ENCODE measurements around the gene TRIM56. TPM values are rescaled to one million over a fixed set of nuclear protein-coding genes. Genes with fewer than 3 reads are reported as not detected.

Gene TRIM56
- total RNA-seq, 1 experiment from 2014 or later = 23.1 TPM

DNA sequence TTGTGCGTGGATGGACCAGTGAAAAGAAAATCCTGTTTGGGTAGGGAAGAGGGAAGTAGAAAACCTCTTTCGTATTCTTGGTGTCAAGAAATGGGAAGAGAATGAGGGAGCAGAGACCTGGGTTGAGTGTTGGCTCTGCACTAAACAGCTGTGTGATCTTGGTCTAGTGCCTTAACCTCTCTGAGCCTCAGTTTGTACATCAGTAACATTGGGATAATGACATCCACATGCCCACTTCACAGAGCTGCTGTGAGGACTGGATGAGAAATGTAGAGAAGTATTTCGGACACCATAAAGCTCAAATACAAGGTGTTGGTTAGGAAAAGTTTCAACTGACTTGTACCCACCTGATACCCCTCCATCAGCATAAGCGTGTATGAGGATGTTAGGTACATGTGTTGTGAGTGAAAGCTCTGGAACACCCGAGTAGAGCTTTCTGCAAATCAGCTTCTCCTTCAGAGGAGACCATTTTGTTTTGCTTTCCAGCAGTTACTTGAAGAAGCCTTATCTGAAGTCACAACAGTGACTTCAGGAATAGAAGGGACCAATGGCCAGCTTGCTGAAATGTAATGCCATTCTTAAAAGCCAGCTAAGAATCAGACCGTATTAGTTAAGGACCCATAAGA lies 11.2 kb downstream of the TRIM56 start:
- TF ChIP-seq SOX15 (CRISPR knock-in tag; IDR thresholded peaks at IDR 0.05) = no peak
- TF ChIP-seq, protein P1, sequence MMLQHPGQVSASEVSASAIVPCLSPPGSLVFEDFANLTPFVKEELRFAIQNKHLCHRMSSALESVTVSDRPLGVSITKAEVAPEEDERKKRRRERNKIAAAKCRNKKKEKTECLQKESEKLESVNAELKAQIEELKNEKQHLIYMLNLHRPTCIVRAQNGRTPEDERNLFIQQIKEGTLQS (CRISPR knock-in tag; conservative IDR thresholded peaks at IDR 0.05) = no peak
- TF ChIP-seq SMAD3 (CRISPR knock-in tag; IDR thresholded peaks at IDR 0.05; ENCODE audit: borderline replicate concordance) = no peak

DNA sequence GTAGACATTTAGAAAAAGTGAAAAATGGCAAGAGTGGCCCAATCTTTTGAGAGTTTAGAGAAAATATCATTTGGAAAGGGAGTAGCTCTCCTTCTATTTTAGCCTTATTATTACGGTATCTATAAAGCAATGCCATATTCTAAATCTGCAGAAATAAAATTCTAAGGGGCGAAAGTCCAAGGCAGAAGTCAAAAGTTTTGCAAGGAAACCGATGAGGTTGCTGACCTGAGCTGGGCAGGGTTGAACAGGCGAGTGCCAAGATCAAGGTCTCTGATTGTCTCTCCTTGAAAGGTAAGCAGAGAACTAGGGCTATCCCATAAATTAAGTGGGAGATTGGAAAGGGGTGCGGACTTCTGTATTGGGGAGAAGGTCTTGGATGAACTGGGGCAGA lies 11.7 kb downstream of the TRIM56 start:
- Mint-ChIP-seq H3K27me3 (ENCODE audit: low read depth) (peaks cover 3% of the 10 kb centered on the region), H3K36me3 (peaks cover 6% of the 10 kb centered on the region), H3K4me1 (peaks cover 37% of the 10 kb centered on the region), H3K27ac (no peak overlapping the region), H3K4me3 (no peak overlapping the region), H3K9me3 (no peaks in the 10 kb centered on the region)
- no peak for TF ChIP-seq OVOL2 (CRISPR knock-in tag; IDR thresholded peaks at IDR 0.05; ENCODE audit: borderline replicate concordance)
- no peak for TF ChIP-seq GABPB1 (CRISPR knock-in tag; IDR thresholded peaks at IDR 0.05)
- TF ChIP-seq, protein P2, sequence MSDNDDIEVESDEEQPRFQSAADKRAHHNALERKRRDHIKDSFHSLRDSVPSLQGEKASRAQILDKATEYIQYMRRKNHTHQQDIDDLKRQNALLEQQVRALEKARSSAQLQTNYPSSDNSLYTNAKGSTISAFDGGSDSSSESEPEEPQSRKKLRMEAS (CRISPR knock-in tag; IDR thresholded peaks at IDR 0.05) = no peak
- TF ChIP-seq, protein P3, sequence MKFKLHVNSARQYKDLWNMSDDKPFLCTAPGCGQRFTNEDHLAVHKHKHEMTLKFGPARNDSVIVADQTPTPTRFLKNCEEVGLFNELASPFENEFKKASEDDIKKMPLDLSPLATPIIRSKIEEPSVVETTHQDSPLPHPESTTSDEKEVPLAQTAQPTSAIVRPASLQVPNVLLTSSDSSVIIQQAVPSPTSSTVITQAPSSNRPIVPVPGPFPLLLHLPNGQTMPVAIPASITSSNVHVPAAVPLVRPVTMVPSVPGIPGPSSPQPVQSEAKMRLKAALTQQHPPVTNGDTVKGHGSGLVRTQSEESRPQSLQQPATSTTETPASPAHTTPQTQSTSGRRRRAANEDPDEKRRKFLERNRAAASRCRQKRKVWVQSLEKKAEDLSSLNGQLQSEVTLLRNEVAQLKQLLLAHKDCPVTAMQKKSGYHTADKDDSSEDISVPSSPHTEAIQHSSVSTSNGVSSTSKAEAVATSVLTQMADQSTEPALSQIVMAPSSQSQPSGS (CRISPR knock-in tag; IDR thresholded peaks at IDR 0.05; ENCODE audit: borderline replicate concordance, low read depth) = no peak
- no peak for TF ChIP-seq CREM (CRISPR knock-in tag; IDR thresholded peaks at IDR 0.05)
- CTCF ChIA-PET = interaction anchor here (0.6 to 3.3 kb wide), 4 partner anchors 20 to 66 kb away, joined by 3 to 18 read pairs (median 4); no protein-coding TSS in a partner anchor
- ATAC-seq (no peak), DNase-seq (ENCODE audit: low spot score) (no peak)
- POLR2A ChIA-PET = no interaction called here

More for the DNA sequence above, 11.2 kb downstream of the TRIM56 start:
- H3K9me3 Mint-ChIP-seq = peaks cover 4% of the 10 kb centered on the region; the same call in 1 of the 2 replicates
- DNase-seq (ENCODE audit: low spot score) (no peak), ATAC-seq (no peak)
- H3K36me3 Mint-ChIP-seq = peaks cover 11% of the 10 kb centered on the region
- H3K4me3 Mint-ChIP-seq = no peak overlapping the region
- ChIA-PET CTCF (interaction anchor here (0.6 to 3.3 kb wide), 6 partner anchors 10 to 67 kb away, joined by 3 to 21 read pairs (median 4); partner anchors contain the start of gene TRIM56), POLR2A (no interaction called here)
- H3K27me3 Mint-ChIP-seq (ENCODE audit: low read depth) = peaks cover 3% of the 10 kb centered on the region
- no peak overlapping the region for H3K27ac Mint-ChIP-seq
- peaks cover 32% of the 10 kb centered on the region for H3K4me1 Mint-ChIP-seq

DNA sequence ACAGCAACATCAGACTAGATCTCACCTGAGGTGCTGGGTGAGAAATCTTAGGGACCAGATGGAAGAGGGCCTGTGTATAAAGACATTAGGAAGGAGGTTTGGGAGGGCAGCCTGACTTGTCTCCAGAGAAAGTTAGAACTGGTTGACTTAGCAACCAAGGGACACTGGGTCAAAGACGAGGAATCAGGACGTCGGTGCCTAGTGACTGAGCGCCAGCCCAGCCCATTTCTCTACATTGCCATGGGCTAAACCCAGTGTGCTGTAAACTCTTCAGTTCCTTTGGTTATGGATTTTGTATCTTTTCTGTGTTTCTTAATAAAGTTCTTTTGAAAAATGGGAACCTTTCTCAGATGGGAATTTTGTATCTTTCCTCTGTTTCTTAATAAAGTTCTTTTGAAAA lies 12.3 kb downstream of the TRIM56 start:
- CTCF ChIA-PET = interaction anchor here (3.3 kb wide), 1 partner anchor 46 kb away, joined by 18 read pairs; no protein-coding TSS in a partner anchor
- Mint-ChIP-seq H3K9me3 (no peaks in the 10 kb centered on the region), H3K4me1 (peaks cover 38% of the 10 kb centered on the region), H3K27me3 (ENCODE audit: low read depth) (peaks cover 3% of the 10 kb centered on the region), H3K27ac (no peak overlapping the region), H3K4me3 (no peak overlapping the region), H3K36me3 (peaks cover 5% of the 10 kb centered on the region)
- ATAC-seq (no peak), DNase-seq (ENCODE audit: low spot score) (no peak)
- POLR2A ChIA-PET = no interaction called here
- TF ChIP-seq, protein P4, sequence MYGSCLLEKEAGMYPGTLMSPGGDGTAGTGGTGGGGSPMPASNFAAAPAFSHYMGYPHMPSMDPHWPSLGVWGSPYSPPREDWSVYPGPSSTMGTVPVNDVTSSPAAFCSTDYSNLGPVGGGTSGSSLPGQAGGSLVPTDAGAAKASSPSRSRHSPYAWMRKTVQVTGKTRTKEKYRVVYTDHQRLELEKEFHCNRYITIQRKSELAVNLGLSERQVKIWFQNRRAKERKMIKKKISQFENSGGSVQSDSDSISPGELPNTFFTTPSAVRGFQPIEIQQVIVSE (CRISPR knock-in tag; IDR thresholded peaks at IDR 0.05; ENCODE audit: borderline replicate concordance) = no peak
- TF ChIP-seq, protein P5, sequence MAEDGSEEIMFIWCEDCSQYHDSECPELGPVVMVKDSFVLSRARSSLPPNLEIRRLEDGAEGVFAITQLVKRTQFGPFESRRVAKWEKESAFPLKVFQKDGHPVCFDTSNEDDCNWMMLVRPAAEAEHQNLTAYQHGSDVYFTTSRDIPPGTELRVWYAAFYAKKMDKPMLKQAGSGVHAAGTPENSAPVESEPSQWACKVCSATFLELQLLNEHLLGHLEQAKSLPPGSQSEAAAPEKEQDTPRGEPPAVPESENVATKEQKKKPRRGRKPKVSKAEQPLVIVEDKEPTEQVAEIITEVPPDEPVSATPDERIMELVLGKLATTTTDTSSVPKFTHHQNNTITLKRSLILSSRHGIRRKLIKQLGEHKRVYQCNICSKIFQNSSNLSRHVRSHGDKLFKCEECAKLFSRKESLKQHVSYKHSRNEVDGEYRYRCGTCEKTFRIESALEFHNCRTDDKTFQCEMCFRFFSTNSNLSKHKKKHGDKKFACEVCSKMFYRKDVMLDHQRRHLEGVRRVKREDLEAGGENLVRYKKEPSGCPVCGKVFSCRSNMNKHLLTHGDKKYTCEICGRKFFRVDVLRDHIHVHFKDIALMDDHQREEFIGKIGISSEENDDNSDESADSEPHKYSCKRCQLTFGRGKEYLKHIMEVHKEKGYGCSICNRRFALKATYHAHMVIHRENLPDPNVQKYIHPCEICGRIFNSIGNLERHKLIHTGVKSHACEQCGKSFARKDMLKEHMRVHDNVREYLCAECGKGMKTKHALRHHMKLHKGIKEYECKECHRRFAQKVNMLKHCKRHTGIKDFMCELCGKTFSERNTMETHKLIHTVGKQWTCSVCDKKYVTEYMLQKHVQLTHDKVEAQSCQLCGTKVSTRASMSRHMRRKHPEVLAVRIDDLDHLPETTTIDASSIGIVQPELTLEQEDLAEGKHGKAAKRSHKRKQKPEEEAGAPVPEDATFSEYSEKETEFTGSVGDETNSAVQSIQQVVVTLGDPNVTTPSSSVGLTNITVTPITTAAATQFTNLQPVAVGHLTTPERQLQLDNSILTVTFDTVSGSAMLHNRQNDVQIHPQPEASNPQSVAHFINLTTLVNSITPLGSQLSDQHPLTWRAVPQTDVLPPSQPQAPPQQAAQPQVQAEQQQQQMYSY (CRISPR knock-in tag; IDR thresholded peaks at IDR 0.05) = no peak
- TF ChIP-seq, protein P6, sequence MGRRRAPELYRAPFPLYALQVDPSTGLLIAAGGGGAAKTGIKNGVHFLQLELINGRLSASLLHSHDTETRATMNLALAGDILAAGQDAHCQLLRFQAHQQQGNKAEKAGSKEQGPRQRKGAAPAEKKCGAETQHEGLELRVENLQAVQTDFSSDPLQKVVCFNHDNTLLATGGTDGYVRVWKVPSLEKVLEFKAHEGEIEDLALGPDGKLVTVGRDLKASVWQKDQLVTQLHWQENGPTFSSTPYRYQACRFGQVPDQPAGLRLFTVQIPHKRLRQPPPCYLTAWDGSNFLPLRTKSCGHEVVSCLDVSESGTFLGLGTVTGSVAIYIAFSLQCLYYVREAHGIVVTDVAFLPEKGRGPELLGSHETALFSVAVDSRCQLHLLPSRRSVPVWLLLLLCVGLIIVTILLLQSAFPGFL (CRISPR knock-in tag; IDR thresholded peaks at IDR 0.05; ENCODE audit: borderline replicate concordance) = no peak
- TF ChIP-seq FOXK1 (CRISPR knock-in tag; IDR thresholded peaks at IDR 0.05) (no peak), ZBTB21 (CRISPR knock-in tag; IDR thresholded peaks at IDR 0.05; ENCODE audit: borderline replicate concordance) (no peak), NR1H2 (CRISPR knock-in tag; IDR thresholded peaks at IDR 0.05) (no peak), RELA (CRISPR knock-in tag; IDR thresholded peaks at IDR 0.05; ENCODE audit: borderline replicate concordance) (no peak), SMAD3 (CRISPR knock-in tag; IDR thresholded peaks at IDR 0.05; ENCODE audit: borderline replicate concordance) (no peak), NR2C2 (CRISPR knock-in tag; IDR thresholded peaks at IDR 0.05) (no peak), FOXP1 (CRISPR knock-in tag; IDR thresholded peaks at IDR 0.05; ENCODE audit: borderline replicate concordance) (no peak), ZNF423 (CRISPR knock-in tag; IDR thresholded peaks at IDR 0.05) (no peak)
- TF ChIP-seq, protein P7, sequence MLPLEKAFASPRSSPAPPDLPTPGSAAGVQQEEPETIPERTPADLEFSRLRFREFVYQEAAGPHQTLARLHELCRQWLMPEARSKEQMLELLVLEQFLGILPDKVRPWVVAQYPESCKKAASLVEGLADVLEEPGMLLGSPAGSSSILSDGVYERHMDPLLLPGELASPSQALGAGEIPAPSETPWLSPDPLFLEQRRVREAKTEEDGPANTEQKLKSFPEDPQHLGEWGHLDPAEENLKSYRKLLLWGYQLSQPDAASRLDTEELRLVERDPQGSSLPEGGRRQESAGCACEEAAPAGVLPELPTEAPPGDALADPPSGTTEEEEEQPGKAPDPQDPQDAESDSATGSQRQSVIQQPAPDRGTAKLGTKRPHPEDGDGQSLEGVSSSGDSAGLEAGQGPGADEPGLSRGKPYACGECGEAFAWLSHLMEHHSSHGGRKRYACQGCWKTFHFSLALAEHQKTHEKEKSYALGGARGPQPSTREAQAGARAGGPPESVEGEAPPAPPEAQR (CRISPR knock-in tag; IDR thresholded peaks at IDR 0.05) = no peak
